ENCODE measurements around the gene TLE3. TPM values are rescaled to one million over a fixed set of nuclear protein-coding genes. Genes with fewer than 3 reads are reported as not detected.

The TLE3 gene
- total and polyA plus RNA-seq, 2 of the 4 experiments (the other 2 are of a cell fraction), result 6.5 to 16.3 TPM

DNA sequence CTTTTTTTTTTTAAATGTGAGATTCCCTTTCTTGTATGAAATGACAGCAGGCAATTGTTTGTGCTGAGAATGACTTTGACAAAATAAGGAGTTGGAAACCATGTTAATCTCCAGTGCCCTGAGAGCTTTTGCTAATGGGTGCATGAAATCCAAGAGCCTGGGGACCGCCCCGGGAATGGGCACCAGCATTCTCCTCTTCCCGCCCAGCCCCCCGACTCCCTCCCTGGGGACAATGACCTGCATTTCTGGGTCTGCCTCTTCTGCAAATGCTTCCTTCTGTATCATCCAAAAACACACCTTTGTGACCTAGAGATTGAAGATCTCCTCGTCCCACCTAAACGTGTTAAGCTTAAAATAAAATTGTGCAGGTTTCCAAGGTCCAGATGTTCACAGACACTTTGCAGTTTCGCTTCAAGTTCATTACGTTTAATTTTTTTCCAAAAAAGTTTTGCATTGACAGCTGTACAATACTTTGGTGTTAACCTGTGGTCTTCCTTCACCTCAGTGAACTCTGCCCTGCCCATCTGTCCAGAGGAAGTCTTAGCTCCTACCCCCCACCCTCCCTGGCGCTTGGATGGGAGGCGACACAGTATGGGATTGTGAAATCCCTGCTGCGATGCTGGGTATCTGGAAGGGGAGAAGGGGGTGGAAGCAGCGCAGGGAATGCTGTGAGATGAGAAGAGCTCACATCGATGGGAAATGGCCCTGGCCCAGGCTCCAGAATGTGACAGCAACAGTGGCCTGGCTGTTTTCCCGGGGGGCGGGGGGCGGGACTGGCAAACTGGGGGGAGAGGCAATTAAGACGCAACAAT, 50.1 kb downstream of the TLE3 start:
- Histone ChIP-seq H4K91ac (ENCODE audit: insufficient read depth, low read depth, low read length) (no peak overlapping the region), H3K4me1 (ENCODE audit: control insufficient read depth, insufficient read depth, low read length) (peaks cover 2% of the 10 kb centered on the region; the same call in 1 of the 2 replicates), H2BK15ac (ENCODE audit: low read depth, low read length) (no peak overlapping the region), H3K4me2 (ENCODE audit: low read depth, low read length) (no peak overlapping the region), H3K18ac (ENCODE audit: low read depth, low read length) (no peak overlapping the region), H3K4ac (ENCODE audit: low read depth, low read length) (no peak overlapping the region), H4K5ac (ENCODE audit: low read depth, low read length) (no peak overlapping the region), H3K36me3 (ENCODE audit: control insufficient read depth, insufficient read depth, low read length) (peaks cover 32% of the 10 kb centered on the region), H3K9me3 (ENCODE audit: control insufficient read depth, insufficient read depth, low read length) (no peaks in the 10 kb centered on the region), H4K20me1 (ENCODE audit: insufficient read depth, low read length) (0 out of 2 replicates have a peak, but pooled peaks cover 5% of the 10 kb centered on the region), H2AK9ac (replicated peaks; ENCODE audit: low read depth, low read length, poor library complexity) (no peak overlapping the region), H3K23ac (ENCODE audit: low read depth, low read length) (no peak overlapping the region), H3K9ac (ENCODE audit: low read depth, low read length) (no peak overlapping the region), H3K27me3 (ENCODE audit: control insufficient read depth, insufficient read depth, low read length) (no peaks in the 10 kb centered on the region), H2BK5ac (ENCODE audit: low read depth, low read length, poor library complexity, severe bottlenecking) (no peak overlapping the region), H2AFZ (replicated peaks; ENCODE audit: low read length, poor library complexity) (no peak overlapping the region), H3K56ac (ENCODE audit: extremely low read depth, insufficient read depth, low read length) (no peak overlapping the region), H2BK20ac (ENCODE audit: low read depth, low read length) (no peak overlapping the region), H3K14ac (replicated peaks; ENCODE audit: low read depth, low read length) (no peak overlapping the region), H3K4me3 (ENCODE audit: insufficient read depth, low read depth, low read length) (no peak overlapping the region), H3K79me1 (ENCODE audit: low read depth in 1 of 2, low read length in 2 of 2) (no peaks in the 10 kb centered on the region), H4K8ac (ENCODE audit: low read depth in 2 of 2, low read length in 2 of 2) (no peak overlapping the region), H2AK5ac (ENCODE audit: low read depth, low read length) (no peak overlapping the region), H3K9me1 (ENCODE audit: insufficient read depth, low read length) (peaks cover 3% of the 10 kb centered on the region; the same call in 1 of the 2 replicates), H3K27ac (ENCODE audit: insufficient read depth, low read length) (no peak overlapping the region), H2BK120ac (ENCODE audit: low read depth, low read length) (no peak overlapping the region)
- no TSS peak for BruUV-seq (replicated peaks)
- peak; percentile 59; the same call in 1 of the 2 replicates for ATAC-seq (ENCODE audit: low read depth)
- in situ Hi-C loops (cut with MboI; ENCODE audit: low sequenced_read_pairs) (no loop called here), dilution Hi-C loops (cut with HindIII; ENCODE audit: low sequenced_read_pairs, unreplicated experiment) (no loop called here), intact Hi-C loops (cut with micrococcal nuclease) (no loop called here)
- DNase-seq, result peak; percentile 18
- ChIA-PET POLR2A (ENCODE audit: unreplicated experiment) (interaction anchor here (1.0 kb wide), 1 partner anchor 42 kb away, joined by 10 read pairs; no protein-coding TSS in a partner anchor), CTCF (interaction anchor here (0.6 kb wide), 1 partner anchor 799 kb away, joined by 3 read pairs; no protein-coding TSS in a partner anchor)
- 74% methylated on average over 7 of the region's 17 CpGs; no CpG with 5 or more reads in 1 of the 2 experiments for WGBS, 2 experiments (ENCODE audit: extremely low coverage in 2 of 2, insufficient read length in 1 of 2)
- peak; percentile 73 for TF ChIP-seq CEBPB (IDR thresholded peaks at IDR 0.05; ENCODE audit: low read depth, low read length)
- TF ChIP-seq, protein P1, sequence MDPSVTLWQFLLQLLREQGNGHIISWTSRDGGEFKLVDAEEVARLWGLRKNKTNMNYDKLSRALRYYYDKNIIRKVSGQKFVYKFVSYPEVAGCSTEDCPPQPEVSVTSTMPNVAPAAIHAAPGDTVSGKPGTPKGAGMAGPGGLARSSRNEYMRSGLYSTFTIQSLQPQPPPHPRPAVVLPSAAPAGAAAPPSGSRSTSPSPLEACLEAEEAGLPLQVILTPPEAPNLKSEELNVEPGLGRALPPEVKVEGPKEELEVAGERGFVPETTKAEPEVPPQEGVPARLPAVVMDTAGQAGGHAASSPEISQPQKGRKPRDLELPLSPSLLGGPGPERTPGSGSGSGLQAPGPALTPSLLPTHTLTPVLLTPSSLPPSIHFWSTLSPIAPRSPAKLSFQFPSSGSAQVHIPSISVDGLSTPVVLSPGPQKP (IDR thresholded peaks at IDR 0.05; ENCODE audit: borderline replicate concordance, low read depth, low read length), result no peak
- no peak for TF ChIP-seq RCOR1 (IDR thresholded peaks at IDR 0.05; ENCODE audit: insufficient replicate concordance, low read length)
- no peak for TF ChIP-seq POLR2A (IDR thresholded peaks at IDR 0.05; ENCODE audit: low read depth, low read length)
- TF ChIP-seq MAZ (IDR thresholded peaks at IDR 0.05; ENCODE audit: borderline replicate concordance, low read depth, low read length), result no peak
- no peak for TF ChIP-seq MAFK (IDR thresholded peaks at IDR 0.05; ENCODE audit: low read depth, low read length)
